A673 (cell line): ENCODE results near the gene CNOT8.

Source experiments
- CTCF ChIP-seq: fragments of 300-800, 200-600 bp; sonication (generic); conservative IDR thresholded peaks from 2 replicates; pipeline ENCODE4 v1.5.1; 2017; ENCODE audit warnings: low read depth, mild to moderate bottlenecking, antibody characterized with exemption, low read length, moderate library complexity, mixed read lengths
- EZH2 ChIP-seq: fragments of 200-600 bp; sonication (generic); IDR thresholded peaks from 2 replicates; pipeline ENCODE4 v1.6.1; 2017; ENCODE audit warnings: borderline replicate concordance, low read depth, mild to moderate bottlenecking, mixed read lengths, antibody characterized with exemption, low read length; ENCODE audit not compliant: poor library complexity, severe bottlenecking

- no peak for TF ChIP-seq CTCF
- TF ChIP-seq EZH2 = no peak
These were observed 26.0 kb downstream of the CNOT8 start for GRCh38 chr5:154884424-154884823.
